Measurements from ENCODE around the gene PRELID3B. TPM values are rescaled to one million over a fixed set of nuclear protein-coding genes. Genes with fewer than 3 reads are reported as not detected.

PRELID3B gene
- total and polyA plus RNA-seq, 10 of the 15 experiments (the other 5 are each of a cell fraction or from before 2014, with no cell fraction given): 72.5 to 151 (median 124) TPM

DNA sequence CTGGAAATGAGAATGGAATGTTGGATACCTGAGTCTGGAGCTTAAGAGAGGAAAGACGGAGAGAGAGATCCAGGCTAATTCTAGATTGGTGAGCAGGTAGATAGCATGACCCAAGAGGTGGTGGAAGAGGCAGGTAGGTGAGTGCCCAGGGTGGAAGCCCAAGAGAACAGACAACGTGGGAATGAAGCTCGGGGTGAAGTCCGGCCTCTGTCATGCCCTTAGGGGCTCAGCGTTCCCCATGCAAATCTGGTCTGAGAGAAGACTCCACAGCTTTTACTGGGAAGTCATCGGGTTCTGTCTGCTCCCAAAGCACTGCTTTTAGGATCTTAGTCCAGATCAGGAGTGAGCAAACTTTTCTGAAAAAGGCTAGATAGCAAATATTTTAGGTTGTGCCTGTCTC lies 57.9 kb downstream of the PRELID3B start (continued):
- TF ChIP-seq, protein P1, sequence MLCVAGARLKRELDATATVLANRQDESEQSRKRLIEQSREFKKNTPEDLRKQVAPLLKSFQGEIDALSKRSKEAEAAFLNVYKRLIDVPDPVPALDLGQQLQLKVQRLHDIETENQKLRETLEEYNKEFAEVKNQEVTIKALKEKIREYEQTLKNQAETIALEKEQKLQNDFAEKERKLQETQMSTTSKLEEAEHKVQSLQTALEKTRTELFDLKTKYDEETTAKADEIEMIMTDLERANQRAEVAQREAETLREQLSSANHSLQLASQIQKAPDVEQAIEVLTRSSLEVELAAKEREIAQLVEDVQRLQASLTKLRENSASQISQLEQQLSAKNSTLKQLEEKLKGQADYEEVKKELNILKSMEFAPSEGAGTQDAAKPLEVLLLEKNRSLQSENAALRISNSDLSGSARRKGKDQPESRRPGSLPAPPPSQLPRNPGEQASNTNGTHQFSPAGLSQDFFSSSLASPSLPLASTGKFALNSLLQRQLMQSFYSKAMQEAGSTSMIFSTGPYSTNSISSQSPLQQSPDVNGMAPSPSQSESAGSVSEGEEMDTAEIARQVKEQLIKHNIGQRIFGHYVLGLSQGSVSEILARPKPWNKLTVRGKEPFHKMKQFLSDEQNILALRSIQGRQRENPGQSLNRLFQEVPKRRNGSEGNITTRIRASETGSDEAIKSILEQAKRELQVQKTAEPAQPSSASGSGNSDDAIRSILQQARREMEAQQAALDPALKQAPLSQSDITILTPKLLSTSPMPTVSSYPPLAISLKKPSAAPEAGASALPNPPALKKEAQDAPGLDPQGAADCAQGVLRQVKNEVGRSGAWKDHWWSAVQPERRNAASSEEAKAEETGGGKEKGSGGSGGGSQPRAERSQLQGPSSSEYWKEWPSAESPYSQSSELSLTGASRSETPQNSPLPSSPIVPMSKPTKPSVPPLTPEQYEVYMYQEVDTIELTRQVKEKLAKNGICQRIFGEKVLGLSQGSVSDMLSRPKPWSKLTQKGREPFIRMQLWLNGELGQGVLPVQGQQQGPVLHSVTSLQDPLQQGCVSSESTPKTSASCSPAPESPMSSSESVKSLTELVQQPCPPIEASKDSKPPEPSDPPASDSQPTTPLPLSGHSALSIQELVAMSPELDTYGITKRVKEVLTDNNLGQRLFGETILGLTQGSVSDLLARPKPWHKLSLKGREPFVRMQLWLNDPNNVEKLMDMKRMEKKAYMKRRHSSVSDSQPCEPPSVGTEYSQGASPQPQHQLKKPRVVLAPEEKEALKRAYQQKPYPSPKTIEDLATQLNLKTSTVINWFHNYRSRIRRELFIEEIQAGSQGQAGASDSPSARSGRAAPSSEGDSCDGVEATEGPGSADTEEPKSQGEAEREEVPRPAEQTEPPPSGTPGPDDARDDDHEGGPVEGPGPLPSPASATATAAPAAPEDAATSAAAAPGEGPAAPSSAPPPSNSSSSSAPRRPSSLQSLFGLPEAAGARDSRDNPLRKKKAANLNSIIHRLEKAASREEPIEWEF (IDR thresholded peaks at IDR 0.05; ENCODE audit: insufficient replicate concordance, low read depth, low read length): no peak
- TF ChIP-seq FOXM1 (IDR thresholded peaks at IDR 0.05; ENCODE audit: low read depth, low read length): no peak

Other genes starting within 250 kb of the PRELID3B start
- gene GNAS-AS1, start 191.9 kb downstream of the PRELID3B start, total RNA-seq (2014; rRNA removed): 1.9 and 2.1 TPM in 2 replicates
- 0.74 and 0.85 TPM in 2 replicates for gene GNAS-AS1, start 191.9 kb downstream of the PRELID3B start, total RNA-seq (2014; rRNA removed; fragmentation: Illumina TruSeq; extraction: Trizol)
- gene GNAS-AS1, start 191.9 kb downstream of the PRELID3B start, total RNA-seq (2021): 1.6 and 2.6 TPM in 2 replicates
- gene GNAS-AS1, start 191.9 kb downstream of the PRELID3B start, polyA plus RNA-seq (2011; rRNA removed): 0.85 and 0.99 TPM in 2 replicates
- 0.36 and 0.66 TPM in 2 replicates for gene GNAS-AS1, start 191.9 kb downstream of the PRELID3B start, polyA plus RNA-seq (2014; fragmentation: Illumina TruSeq; extraction: Trizol)
- under 1 TPM; 0.06 to 0.35 TPM for gene GNAS-AS1, start 191.9 kb downstream of the PRELID3B start, polyA plus RNA-seq (2014; fragmentation: Nextera tagmentation; extraction: Ambion mirVana)
- gene GNAS-AS1, start 191.9 kb downstream of the PRELID3B start, polyA plus RNA-seq (2014; rRNA removed): 1.7 and 2.1 TPM in 2 replicates
- 1 to 10 TPM; 1.4 to 2.7 TPM for gene GNAS-AS1, start 191.9 kb downstream of the PRELID3B start, polyA plus RNA-seq (2016; fragmentation: Nextera tagmentation; extraction: Ambion mirVana)
- gene GNAS, start 190.1 kb downstream of the PRELID3B start, total RNA-seq (2014; rRNA removed): 399 and 405 TPM in 2 replicates
- 368 and 389 TPM in 2 replicates for gene GNAS, start 190.1 kb downstream of the PRELID3B start, total RNA-seq (2014; rRNA removed; fragmentation: Illumina TruSeq; extraction: Trizol)
- gene GNAS, start 190.1 kb downstream of the PRELID3B start, total RNA-seq (2021): 792 and 818 TPM in 2 replicates
- gene GNAS, start 190.1 kb downstream of the PRELID3B start, polyA plus RNA-seq (2011; rRNA removed): 449 and 706 TPM in 2 replicates
- 838 and 950 TPM in 2 replicates for gene GNAS, start 190.1 kb downstream of the PRELID3B start, polyA plus RNA-seq (2014; fragmentation: Illumina TruSeq; extraction: Trizol)
- gene GNAS, start 190.1 kb downstream of the PRELID3B start, polyA plus RNA-seq (2014; fragmentation: Nextera tagmentation; extraction: Ambion mirVana): 100 to 1,000 TPM; 242 to 344 TPM
- gene GNAS, start 190.1 kb downstream of the PRELID3B start, polyA plus RNA-seq (2014; rRNA removed): 625 and 680 TPM in 2 replicates
- gene GNAS, start 190.1 kb downstream of the PRELID3B start, polyA plus RNA-seq (2016; fragmentation: Nextera tagmentation; extraction: Ambion mirVana): 100 to 1,000 TPM; 209 to 261 TPM
- gene NELFCD, start 61.5 kb downstream of the PRELID3B start, total RNA-seq (2014; rRNA removed): 68.7 and 74.9 TPM in 2 replicates
- gene NELFCD, start 61.5 kb downstream of the PRELID3B start, total RNA-seq (2014; rRNA removed; fragmentation: Illumina TruSeq; extraction: Trizol): 46.3 and 54.3 TPM in 2 replicates
- 68.9 and 82.1 TPM in 2 replicates for gene NELFCD, start 61.5 kb downstream of the PRELID3B start, total RNA-seq (2021)
- 76.5 and 86.8 TPM in 2 replicates for gene NELFCD, start 61.5 kb downstream of the PRELID3B start, polyA plus RNA-seq (2011; rRNA removed)
- gene NELFCD, start 61.5 kb downstream of the PRELID3B start, polyA plus RNA-seq (2014; fragmentation: Illumina TruSeq; extraction: Trizol): 83.4 and 89.7 TPM in 2 replicates
- 10 to 100 TPM in 1 of 2 experiments, 1 to 10 TPM in 1; 8.9 to 16.7 TPM for gene NELFCD, start 61.5 kb downstream of the PRELID3B start, polyA plus RNA-seq (2014; fragmentation: Nextera tagmentation; extraction: Ambion mirVana)
- gene NELFCD, start 61.5 kb downstream of the PRELID3B start, polyA plus RNA-seq (2014; rRNA removed): 79.8 and 83.6 TPM in 2 replicates
- 100 to 1,000 TPM; 107 to 109 TPM for gene NELFCD, start 61.5 kb downstream of the PRELID3B start, polyA plus RNA-seq (2016; fragmentation: Nextera tagmentation; extraction: Ambion mirVana)
- gene CTSZ, start 35.5 kb downstream of the PRELID3B start, total RNA-seq (2014; rRNA removed): 110 and 139 TPM in 2 replicates
- gene CTSZ, start 35.5 kb downstream of the PRELID3B start, total RNA-seq (2014; rRNA removed; fragmentation: Illumina TruSeq; extraction: Trizol): 177 and 192 TPM in 2 replicates
- 225 and 233 TPM in 2 replicates for gene CTSZ, start 35.5 kb downstream of the PRELID3B start, total RNA-seq (2021)
- 92.8 and 169 TPM in 2 replicates for gene CTSZ, start 35.5 kb downstream of the PRELID3B start, polyA plus RNA-seq (2011; rRNA removed)
- gene CTSZ, start 35.5 kb downstream of the PRELID3B start, polyA plus RNA-seq (2014; fragmentation: Illumina TruSeq; extraction: Trizol): 301 and 321 TPM in 2 replicates
- gene CTSZ, start 35.5 kb downstream of the PRELID3B start, polyA plus RNA-seq (2014; fragmentation: Nextera tagmentation; extraction: Ambion mirVana): 10 to 100 TPM in 1 of 2 experiments, 1 to 10 TPM in 1; 6.0 to 14.0 TPM
- gene CTSZ, start 35.5 kb downstream of the PRELID3B start, polyA plus RNA-seq (2014; rRNA removed): 215 and 256 TPM in 2 replicates
- gene CTSZ, start 35.5 kb downstream of the PRELID3B start, polyA plus RNA-seq (2016; fragmentation: Nextera tagmentation; extraction: Ambion mirVana): 10 to 100 TPM in 1 of 2 experiments, 1 to 10 TPM in 1; 8.0 to 11.8 TPM
- gene TUBB1, start 23.4 kb downstream of the PRELID3B start, total RNA-seq (2014; rRNA removed): 0.06 and 0.11 TPM in 2 replicates
- gene TUBB1, start 23.4 kb downstream of the PRELID3B start, total RNA-seq (2014; rRNA removed; fragmentation: Illumina TruSeq; extraction: Trizol): 0.04 TPM in 1 of 2 replicates, not detected in the other
- gene TUBB1, start 23.4 kb downstream of the PRELID3B start, total RNA-seq (2021): not detected in 2 replicates
- gene TUBB1, start 23.4 kb downstream of the PRELID3B start, polyA plus RNA-seq (2011; rRNA removed): 0.03 and 0.07 TPM in 2 replicates
- 0.04 TPM in 1 of 2 replicates, not detected in the other for gene TUBB1, start 23.4 kb downstream of the PRELID3B start, polyA plus RNA-seq (2014; fragmentation: Illumina TruSeq; extraction: Trizol)
- under 1 TPM in 1 of 2 experiments, not detected in 1; 0.02 TPM for gene TUBB1, start 23.4 kb downstream of the PRELID3B start, polyA plus RNA-seq (2014; fragmentation: Nextera tagmentation; extraction: Ambion mirVana)
- gene TUBB1, start 23.4 kb downstream of the PRELID3B start, polyA plus RNA-seq (2014; rRNA removed): 0.05 TPM in 1 of 2 replicates, not detected in the other
- gene TUBB1, start 23.4 kb downstream of the PRELID3B start, polyA plus RNA-seq (2016; fragmentation: Nextera tagmentation; extraction: Ambion mirVana): under 1 TPM; 0.13 to 0.20 TPM
- gene ATP5F1E, start 10.5 kb downstream of the PRELID3B start, total RNA-seq (2014; rRNA removed): 49.0 and 61.6 TPM in 2 replicates
- gene ATP5F1E, start 10.5 kb downstream of the PRELID3B start, total RNA-seq (2014; rRNA removed; fragmentation: Illumina TruSeq; extraction: Trizol): 96.3 and 96.9 TPM in 2 replicates
- gene ATP5F1E, start 10.5 kb downstream of the PRELID3B start, total RNA-seq (2021): 96.4 and 107 TPM in 2 replicates
- 137 and 138 TPM in 2 replicates for gene ATP5F1E, start 10.5 kb downstream of the PRELID3B start, polyA plus RNA-seq (2011; rRNA removed)
- gene ATP5F1E, start 10.5 kb downstream of the PRELID3B start, polyA plus RNA-seq (2014; fragmentation: Illumina TruSeq; extraction: Trizol): 35.2 and 53.1 TPM in 2 replicates
- gene ATP5F1E, start 10.5 kb downstream of the PRELID3B start, polyA plus RNA-seq (2014; fragmentation: Nextera tagmentation; extraction: Ambion mirVana): 100 to 1,000 TPM; 169 to 219 TPM
- 79.8 and 89.2 TPM in 2 replicates for gene ATP5F1E, start 10.5 kb downstream of the PRELID3B start, polyA plus RNA-seq (2014; rRNA removed)
- gene ATP5F1E, start 10.5 kb downstream of the PRELID3B start, polyA plus RNA-seq (2016; fragmentation: Nextera tagmentation; extraction: Ambion mirVana): 100 to 1,000 TPM; 391 to 407 TPM
- 0.68 and 0.87 TPM in 2 replicates for gene ZNF831, start 121.0 kb upstream of the PRELID3B start, total RNA-seq (2014; rRNA removed)
- 0.51 and 0.54 TPM in 2 replicates for gene ZNF831, start 121.0 kb upstream of the PRELID3B start, total RNA-seq (2014; rRNA removed; fragmentation: Illumina TruSeq; extraction: Trizol)
- 0.85 and 0.97 TPM in 2 replicates for gene ZNF831, start 121.0 kb upstream of the PRELID3B start, total RNA-seq (2021)
- 0.11 and 0.13 TPM in 2 replicates for gene ZNF831, start 121.0 kb upstream of the PRELID3B start, polyA plus RNA-seq (2011; rRNA removed)
- 0.32 and 0.41 TPM in 2 replicates for gene ZNF831, start 121.0 kb upstream of the PRELID3B start, polyA plus RNA-seq (2014; fragmentation: Illumina TruSeq; extraction: Trizol)
- gene ZNF831, start 121.0 kb upstream of the PRELID3B start, polyA plus RNA-seq (2014; fragmentation: Nextera tagmentation; extraction: Ambion mirVana): under 1 TPM; 0.05 to 0.13 TPM
- 0.35 and 0.48 TPM in 2 replicates for gene ZNF831, start 121.0 kb upstream of the PRELID3B start, polyA plus RNA-seq (2014; rRNA removed)
- gene ZNF831, start 121.0 kb upstream of the PRELID3B start, polyA plus RNA-seq (2016; fragmentation: Nextera tagmentation; extraction: Ambion mirVana): under 1 TPM; 0.01 to 0.06 TPM